ENCODE measurements around the gene MARK4.
"Not testable (repeated sequence)": the region's sequence is repeated elsewhere in the genome, so short reads cannot be mapped to it uniquely, and the experiment has no call there.

Gene MARK4

GRCh38 chr19:45244133-45244794, 6.8 kb upstream of the MARK4 start:
- DNase-seq: no peak

GRCh38 chr19:45245334-45245787, 5.7 kb upstream of the MARK4 start, which contains the start of gene EXOC3L2:
Gene EXOC3L2, minus strand, starts transcription at chr19:45245407. Its CDS starts 6,362 bp downstream, at chr19:45239045.
- no peak for DNase-seq

DNA sequence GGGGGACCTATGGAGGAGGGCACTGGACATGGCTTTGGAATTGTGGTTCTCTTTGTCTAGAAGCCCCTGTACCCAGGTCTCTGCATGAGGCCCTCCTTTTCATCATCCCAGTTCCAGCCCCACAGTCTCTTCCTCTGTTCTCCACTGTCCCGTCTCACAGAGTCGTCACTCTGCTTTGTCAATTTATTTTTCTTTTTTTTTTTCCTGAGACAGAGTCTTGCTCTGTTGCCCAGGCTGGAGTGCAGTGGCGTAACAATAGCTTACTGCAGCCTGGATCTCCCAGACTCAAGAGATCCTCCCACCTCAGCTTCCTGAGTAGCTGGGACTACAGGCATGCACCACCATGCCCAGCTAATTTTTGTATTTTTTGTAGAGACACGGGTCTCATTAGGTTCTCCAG, 5.2 kb upstream of the MARK4 start:
- no peak for DNase-seq

DNA sequence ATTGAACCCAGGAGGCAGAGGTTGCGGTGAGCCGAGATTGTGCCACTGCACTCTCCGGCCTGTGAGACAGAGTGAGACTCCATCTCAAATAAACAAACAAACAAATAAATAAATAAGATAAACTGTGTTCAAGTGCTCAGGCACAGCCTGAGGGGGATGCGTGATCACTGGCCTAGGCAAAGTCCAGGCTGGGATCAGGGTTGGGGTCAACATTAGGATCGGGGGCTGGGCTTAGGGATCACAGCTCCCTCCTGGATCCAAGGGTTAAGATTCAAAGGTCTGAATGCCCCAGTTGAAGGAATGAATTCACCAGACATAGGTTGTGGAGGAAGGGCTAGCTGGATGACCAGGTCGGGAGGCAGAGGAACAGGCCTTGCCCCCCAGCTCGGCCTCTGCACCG, 3.9 kb upstream of the MARK4 start:
- DNase-seq: no peak

GRCh38 chr19:45249261-45250033, 1.6 kb upstream of the MARK4 start:
- no peak for DNase-seq

DNA sequence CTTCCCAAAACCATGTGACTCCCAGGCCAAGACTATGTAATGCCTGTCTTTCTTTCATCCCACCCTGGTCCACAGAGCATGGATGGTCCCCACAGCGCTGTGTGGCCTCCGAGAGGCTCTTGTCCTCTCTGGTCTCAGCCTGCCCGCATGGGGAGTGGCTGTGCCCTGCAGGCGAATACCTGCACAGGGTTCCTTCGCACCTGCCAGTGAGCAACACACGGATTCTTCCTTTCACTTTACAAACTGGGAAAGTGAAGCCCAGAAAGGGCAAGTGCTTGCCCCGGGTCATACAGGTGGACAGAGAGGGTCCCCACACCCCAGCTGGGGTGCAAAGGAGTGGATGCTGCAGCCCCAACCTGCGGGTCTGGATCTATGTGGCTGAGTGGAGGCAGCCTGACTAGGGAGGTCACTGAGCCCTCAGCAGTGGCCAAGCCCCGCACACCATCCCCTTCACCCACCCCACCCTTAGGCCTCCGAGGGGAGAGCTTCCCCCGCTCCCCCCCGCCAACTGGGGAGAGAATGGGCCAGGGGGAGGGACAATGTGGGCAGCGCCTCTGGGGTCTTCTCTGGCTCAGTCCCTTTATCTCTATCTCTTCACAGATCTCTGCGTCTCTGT, 747 bp upstream of the MARK4 start:
- no peak for DNase-seq

DNA sequence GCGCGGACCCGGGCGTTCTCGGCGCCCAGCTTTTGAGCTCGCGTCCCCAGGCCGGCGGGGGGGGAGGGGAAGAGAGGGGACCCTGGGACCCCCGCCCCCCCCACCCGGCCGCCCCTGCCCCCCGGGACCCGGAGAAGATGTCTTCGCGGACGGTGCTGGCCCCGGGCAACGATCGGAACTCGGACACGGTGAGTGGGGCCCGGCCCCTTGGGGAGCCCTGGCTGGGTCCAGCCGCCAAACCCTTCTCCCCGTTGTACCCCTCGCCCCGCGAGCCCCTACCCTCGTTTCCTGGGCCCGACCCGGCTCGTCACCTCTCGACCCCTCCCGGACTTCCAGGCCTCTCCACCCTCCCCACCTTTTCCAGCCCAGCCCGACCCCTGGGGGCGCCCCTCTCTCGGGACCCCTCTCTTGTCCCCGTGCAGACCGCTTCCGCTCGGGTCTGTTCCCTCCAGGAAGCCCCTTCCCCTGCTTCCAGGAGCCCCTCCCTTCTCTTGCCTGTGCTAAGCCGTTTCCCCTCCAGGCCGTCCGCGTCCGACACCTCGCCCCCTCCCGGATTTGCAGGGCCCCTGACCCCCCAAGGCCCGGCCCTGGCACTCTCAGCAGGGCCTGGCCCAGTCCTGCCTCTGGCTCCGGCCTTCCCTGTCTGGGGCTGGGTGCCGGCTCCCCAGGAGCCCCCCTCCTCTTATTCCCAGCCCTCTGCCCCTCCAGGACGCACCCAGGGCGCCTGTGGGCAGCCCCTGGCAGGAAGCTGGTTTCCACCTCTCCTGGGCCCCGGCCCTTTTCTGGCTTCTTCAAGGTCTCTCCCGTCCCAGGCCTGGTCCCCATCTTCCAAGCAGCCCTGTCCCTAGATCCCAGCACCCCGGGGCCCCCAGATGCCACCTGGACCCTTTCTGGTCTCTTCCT, 632 bp downstream of the MARK4 start:
- DNase-seq: no peak

DNA sequence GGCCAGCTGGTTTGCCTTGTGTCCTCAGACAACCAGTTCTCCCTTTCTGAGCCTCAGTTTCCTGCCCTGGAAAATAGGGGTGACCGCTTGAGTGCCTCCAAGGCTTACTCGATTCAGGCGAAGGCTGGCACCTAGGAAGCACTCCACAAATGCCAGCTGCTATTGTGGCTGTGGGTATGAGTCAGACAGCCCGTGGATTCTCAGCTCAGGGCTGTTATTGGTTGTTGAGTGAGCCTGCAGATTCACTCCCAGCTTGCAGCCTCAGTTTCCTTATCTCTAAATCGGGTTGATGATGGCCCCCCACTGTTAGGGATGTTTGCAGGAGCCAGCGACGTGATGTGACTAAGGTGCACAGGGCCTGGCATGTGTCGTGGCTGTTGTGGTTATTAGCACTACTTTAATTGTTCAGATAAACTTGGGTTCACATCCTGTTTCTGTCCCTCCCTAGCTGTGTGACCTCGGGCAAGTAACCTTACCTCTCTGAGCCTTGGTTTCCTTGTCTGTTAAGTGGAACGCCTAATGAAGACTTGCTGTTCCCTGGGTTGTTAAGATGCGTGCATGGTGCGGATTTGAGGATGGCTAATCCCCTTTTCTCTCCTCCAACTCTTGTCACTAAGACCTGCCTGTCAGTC, 2.4 kb downstream of the MARK4 start:
- peak; percentile 19 for DNase-seq

DNA sequence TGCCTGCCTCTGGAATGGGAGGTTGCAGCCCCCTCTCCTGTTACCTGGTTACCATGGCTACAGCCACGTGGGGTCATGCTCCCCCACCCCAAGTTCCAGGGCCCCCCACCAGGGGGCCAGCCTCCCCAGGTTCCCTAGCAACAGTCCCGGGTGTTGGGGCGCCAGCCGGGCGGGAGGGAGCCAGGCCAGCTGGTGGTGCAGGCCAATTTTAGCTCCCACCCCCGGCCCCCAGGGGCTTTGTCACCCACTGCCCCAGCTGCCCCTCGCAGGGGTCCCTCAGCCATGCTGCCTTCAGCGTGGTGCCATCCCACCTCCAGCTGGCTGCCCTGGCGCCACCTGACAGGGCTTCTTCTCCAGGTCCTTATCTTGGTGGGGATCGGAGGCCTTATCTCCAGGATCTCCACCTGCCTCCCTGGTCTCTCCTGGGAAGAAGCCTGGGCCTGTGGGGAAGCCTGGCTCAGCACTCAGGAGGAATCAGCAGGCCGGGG, 3.0 kb downstream of the MARK4 start:
- no peak for DNase-seq

DNA sequence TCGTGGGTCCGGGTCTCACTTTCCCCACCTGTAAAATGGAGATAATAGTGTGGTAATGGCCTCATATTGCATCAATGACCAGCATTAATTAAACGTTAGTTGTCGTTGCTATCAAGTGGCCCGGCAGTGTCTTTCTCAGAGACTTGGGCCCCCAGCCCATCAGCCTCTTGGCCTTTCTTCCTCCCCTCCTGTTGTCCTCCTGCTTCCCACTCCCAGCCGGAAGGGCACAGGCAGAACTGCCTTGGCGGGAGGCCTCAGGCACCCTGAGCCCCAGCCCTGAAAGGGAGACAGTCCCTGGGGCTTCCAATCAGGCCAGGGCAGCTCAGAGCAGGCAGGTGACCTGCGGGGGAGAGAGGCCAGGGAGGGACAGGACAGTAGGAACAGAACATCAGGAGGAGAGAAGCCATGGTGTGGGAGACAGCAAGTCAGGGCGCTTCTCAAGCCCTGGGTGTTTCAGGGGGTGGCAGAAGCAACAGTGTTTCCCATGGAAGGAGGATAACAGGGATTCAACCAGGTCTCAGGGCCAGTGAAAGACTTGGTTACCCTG, 4.6 kb downstream of the MARK4 start:
- no peak for DNase-seq

GRCh38 chr19:45256836-45257235, 5.8 kb downstream of the MARK4 start:
- DNase-seq: no peak

DNA sequence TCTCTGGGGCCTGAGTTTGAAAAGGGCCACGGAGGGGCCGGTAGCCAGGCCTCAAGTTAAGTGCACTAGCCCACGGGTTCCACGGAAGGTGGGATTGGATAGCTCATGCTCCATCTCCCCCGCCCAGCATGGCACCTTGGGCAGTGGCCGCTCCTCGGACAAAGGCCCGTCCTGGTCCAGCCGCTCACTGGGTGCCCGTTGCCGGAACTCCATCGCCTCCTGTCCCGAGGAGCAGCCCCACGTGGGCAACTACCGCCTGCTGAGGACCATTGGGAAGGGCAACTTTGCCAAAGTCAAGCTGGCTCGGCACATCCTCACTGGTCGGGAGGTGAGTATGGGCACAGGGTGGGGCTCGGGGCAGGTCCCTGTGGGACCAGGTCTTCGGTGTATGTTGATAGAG, 7.8 kb downstream of the MARK4 start:
- no peak for DNase-seq

DNA sequence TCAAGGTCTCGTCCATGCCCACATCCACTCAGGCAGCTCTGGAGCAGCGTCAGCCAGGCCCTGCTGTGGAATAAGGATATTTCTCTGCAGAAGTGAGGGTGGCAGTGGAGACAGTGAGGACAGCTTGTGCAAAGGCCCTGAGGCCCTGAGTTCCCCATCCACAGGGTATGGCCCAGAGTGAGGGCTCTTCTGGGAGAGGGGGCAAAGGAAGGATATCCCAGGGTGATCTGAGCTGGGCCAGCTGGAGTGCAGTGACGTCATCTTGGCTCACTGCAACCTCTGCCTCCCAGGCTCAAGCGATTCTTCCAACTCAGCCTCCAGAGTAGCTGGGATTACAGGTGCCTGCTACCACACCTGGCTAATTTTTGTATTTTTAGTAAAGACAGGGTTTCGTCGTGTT, 11.5 kb downstream of the MARK4 start:
- no peak for DNase-seq

GRCh38 chr19:45263013-45263412, 11.9 kb downstream of the MARK4 start:
- no peak for DNase-seq

- DNase-seq: no peak
Measured at GRCh38 chr19:45264781-45265317, 13.8 kb downstream of the MARK4 start.

DNA sequence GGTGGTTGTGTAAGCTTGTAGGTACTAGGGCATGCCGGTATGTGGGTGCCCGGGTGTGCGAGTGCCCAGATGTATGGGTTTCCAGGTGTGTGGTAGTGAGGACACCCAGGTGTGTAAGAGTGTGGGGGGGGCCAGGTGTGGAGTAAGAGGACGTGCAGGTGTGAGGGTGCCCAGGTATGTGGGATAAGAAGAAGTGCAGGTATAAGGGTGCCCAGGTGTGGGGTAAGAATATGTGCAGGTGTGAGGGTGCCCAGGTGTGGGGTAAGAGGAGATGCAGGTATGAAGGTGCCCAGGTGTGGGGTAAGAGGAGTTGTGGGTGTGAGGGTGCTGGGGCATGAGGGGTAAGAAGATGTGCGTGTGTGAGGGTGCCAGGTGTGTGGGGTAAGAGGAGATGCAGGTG, 14.3 kb downstream of the MARK4 start:
- no peak for DNase-seq

DNA sequence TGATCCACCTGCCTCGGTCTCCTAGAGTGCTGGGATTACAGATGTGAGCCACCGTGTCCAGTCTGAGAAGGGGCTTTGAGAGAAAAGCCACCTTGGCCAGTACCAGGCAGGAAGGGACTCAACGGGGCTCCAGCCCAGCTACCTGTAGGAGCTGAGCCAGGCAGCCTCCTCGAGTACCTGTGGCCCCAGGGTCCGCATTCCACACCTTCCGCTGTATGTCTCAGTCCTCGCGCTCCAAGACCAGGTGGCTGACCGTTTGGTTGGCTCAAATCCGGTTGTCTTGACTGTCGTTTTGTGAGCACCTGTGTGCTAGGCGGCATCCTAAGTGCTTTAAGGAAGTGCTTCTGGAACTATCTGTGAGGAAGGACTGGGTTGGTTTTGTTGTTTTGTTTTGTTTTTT, 16.2 kb downstream of the MARK4 start:
- no peak for DNase-seq

DNA sequence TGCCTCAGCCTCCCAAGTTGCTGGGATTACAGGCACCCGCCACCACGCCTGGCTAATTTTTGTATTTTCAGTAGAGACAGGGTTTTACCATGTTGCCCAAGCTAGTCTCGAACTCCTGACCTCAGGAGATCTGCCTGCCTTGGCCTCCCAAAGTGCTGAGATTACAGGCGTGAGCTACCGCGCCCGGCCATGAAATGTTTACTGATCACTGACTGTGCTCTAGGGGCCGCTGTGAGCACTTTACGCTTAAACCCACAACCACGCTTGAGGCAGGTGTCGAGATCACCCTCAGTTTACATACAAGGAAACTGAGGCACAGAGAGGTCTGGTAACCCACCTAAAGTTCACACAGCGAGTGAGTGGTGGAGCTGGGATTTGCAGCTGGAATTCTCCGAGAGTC, 18.9 kb downstream of the MARK4 start:
- DNase-seq: not testable (repeated sequence)

GRCh38 chr19:45271098-45271734, 20.1 kb downstream of the MARK4 start:
- DNase-seq: no peak

- no peak for DNase-seq
Measured at GRCh38 chr19:45271735-45272108, 20.7 kb downstream of the MARK4 start.

- DNase-seq: no peak
Measured at GRCh38 chr19:45273521-45273855, 22.4 kb downstream of the MARK4 start.
